ENCODE results near the gene VSTM2L.

VSTM2L gene

DNA sequence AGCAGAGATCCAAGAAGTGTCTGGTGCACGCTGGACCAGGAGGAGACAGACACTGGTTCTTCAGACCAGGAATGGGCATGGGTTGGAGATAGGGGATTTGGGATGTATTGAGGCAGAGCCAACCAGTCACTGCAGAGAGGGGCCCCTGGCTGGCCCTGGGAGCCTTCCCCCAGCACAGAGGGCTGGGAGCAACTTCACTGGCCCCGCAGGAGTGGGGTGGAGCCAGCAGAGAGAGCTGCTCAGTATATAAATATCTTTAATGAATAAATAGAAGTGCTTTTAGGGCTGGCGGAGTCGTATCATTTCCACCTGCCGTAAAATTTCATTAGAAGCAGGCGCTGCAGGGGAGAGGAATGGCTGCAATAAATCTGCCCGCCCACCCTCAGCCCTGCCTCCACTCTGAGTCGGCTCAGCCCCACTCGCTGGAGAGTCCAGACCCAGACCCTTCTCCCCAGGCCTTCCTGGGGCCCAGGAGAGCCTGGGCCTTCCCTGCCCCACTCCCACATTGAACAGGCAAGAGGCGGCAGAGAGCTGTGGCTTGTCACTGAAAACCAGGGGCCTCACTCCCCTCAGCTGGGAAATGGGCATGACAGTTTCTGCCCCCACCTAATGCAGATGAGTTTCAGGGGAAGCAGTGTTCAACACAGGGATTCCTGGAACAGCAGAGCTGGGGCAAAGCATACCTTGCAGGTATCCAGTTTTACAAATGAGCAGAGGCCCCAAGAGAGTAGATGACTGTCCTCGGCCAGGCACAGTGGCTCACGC lies 23.9 kb upstream of the VSTM2L start:
- in situ Hi-C loops (cut with MboI; ENCODE audit: low sequenced_read_pairs), result no loop called here

GRCh38 chr20:37879843-37880242 lies 23.1 kb upstream of the VSTM2L start:
- in situ Hi-C loops (cut with MboI; ENCODE audit: low sequenced_read_pairs), result no loop called here

DNA sequence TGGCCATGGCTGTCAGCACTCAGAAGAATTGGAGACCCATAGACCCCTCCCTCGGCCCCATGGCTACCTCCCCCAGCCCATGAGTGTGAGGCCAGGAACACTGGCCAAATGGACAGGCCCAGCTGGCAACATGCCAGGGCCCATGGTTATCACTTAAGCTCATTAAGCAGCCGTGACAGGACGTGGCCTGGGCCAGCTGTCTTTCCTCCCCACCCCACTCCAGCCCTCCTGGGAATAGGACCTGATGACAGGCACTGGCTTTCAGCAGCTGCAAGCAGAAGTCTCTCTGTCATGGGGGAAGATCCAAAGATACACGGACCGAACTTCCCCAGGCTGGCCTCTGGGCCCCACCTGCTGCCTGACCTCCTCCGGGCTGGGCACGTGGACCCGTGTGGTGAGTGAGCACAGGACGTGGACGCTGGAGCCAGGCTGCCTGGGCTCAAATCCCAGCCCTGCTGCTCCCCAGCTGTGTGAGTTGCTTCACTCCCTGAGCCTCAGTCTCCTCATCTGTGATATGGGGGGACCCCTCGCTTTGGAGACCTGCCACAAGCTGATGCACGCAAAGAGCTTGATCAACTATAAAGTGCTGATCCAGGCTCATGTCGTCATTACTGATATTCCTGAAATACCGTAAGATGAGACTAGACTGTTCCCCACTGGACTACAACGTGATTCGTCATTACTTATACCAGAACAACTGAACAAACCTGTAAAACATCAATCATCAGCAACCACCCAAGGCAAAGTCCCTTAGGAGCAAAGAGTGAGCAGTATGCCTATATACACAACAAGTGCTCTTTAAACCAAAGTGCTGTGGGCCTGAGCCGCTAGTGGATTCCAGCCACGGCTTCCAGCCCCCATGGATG lies 22.0 kb upstream of the VSTM2L start:
- in situ Hi-C loops (cut with MboI; ENCODE audit: low sequenced_read_pairs), result no loop called here

DNA sequence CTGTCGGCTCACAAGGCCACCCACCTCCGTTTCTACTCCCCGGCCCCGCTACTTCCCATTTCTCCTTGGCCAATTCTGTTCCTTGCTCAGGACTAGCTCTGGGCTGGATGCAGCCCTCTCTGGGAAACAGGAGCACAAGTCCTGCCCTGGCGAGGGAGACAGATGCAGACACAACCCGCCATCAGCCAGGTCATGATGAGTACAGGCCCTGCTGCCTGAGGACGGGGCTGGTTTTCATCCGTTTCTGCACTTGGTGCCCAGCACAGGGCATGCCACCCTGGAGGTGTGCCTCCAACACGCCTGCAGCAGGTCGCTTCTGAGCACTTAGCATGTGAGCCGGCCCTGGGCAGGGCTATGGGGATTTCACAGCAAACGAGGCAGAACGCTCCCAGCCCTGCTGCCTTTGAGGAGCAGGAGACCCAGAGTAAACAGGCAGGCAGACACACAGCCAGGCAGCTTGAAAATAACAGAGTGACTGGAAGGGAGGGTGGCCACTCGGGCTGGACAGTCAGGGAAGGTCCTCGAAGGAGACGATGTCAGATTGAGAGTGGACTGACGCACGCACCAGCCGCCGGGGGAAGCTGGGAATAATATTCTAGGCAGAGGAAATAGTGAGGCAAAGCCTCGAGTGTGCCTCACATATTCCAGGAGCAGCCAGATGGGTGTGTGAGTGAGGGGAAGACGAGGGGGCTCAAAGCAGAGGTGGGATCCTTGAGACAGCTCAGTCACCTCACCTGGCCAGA lies 21.2 kb upstream of the VSTM2L start:
- in situ Hi-C loops (cut with MboI; ENCODE audit: low sequenced_read_pairs), result no loop called here

DNA sequence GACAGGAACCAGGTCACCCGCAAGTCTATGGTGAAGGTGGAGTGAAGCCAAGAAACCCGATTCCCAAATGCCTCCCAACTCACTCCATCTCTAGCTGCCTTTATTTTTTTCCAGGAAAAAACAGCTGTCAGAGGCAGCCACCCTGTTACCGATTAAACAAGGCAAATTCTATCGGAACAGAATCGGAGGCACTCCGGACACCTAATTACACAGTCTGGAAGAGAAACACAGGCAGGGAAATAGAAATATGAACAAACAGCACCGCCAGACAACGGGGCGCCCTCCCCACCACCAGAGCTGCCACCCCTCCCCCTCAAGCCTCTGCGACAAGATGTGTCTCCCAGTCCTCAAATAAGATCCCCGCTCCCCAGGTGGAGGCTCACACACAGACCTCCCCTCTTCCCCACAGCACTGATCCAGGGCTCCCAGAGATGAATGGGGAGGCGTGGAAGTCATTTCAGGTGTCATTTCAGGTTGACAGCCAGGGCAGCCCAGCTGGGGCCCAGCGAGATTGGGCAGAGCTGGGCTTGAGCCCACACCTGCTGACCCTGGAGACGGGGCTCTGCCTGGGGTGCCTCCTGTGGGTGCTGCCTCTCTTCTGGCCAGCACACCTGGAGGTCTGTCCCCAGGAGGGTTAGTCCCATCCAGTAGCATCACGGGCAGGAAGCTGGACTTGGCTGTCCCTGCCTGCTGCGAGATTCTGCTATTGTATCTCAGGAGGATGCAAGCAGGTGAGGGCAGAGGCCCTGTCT lies 19.8 kb upstream of the VSTM2L start:
- in situ Hi-C loops (cut with MboI; ENCODE audit: low sequenced_read_pairs), result no loop called here

- in situ Hi-C loops (cut with MboI; ENCODE audit: low sequenced_read_pairs), result no loop called here
Observed at GRCh38 chr20:37885042-37885441, 17.9 kb upstream of the VSTM2L start.

- in situ Hi-C loops (cut with MboI; ENCODE audit: low sequenced_read_pairs), result no loop called here
Observed at GRCh38 chr20:37885593-37886503, 17.1 kb upstream of the VSTM2L start.

DNA sequence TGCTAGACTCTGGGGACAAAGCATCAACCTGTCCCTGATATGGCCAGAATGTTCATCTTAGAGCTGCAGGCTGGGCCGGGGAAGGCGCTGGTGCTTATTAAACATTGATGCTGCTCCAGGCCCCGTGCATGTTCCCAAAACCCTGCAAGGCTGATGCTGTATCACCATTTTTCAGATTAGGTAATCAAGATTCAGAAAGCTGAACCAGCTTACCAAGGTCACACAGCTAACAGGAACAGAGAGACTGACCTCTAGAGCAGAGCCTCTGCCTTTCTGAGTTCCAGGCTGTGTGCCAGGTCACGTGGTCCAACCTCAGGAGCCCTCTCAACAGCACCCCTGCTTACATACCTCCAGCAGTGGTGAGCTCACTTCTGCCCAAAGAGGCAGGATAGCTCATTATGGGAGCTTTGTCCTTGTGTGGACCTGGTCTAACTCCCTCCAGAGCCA lies 16.1 kb upstream of the VSTM2L start:
- in situ Hi-C loops (cut with MboI; ENCODE audit: low sequenced_read_pairs), result no loop called here

DNA sequence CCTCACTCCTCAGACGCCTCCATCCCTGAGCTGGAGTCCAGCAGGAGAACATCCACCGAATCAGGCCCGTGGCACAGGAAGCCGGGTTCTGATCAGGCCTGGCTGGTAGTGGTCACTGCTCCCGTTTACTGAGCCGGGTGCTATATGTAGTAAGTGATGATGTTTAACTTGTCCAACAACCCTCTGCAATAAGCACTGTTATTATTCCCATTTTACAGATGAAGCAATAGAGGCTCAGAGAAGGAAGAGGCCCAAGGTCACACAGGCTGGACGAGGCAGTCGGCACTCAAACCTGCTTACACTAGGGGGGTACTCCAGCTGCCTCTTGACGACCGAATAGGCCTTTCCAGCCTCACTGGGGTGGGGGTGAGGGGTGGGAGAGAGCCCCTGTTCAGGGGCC lies 14.3 kb upstream of the VSTM2L start:
- in situ Hi-C loops (cut with MboI; ENCODE audit: low sequenced_read_pairs), result no loop called here

- in situ Hi-C loops (cut with MboI; ENCODE audit: low sequenced_read_pairs), result no loop called here
Observed at GRCh38 chr20:37890108-37890507, 12.8 kb upstream of the VSTM2L start.

DNA sequence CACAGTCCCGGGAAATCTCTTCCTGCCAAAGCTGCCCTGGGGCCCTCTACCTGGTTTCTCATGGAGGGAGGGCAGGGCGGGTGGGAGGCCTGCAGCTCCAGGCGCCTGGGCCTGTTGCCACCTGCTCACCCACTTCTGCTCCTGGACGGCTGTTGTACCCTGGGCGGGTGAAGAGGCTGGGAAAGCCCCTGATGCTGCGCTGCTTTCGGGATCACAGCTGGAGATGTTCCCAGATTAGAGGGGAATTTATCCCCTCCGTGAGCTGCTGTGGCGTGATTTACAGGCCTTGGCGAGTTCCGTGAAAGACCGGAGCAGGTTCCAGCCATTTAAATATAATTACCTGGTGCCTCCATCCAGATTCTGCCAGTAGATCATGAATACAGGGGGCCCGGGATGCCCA lies 12.3 kb upstream of the VSTM2L start:
- in situ Hi-C loops (cut with MboI; ENCODE audit: low sequenced_read_pairs), result no loop called here

GRCh38 chr20:37892001-37892400 lies 10.9 kb upstream of the VSTM2L start:
- in situ Hi-C loops (cut with MboI; ENCODE audit: low sequenced_read_pairs), result no loop called here

DNA sequence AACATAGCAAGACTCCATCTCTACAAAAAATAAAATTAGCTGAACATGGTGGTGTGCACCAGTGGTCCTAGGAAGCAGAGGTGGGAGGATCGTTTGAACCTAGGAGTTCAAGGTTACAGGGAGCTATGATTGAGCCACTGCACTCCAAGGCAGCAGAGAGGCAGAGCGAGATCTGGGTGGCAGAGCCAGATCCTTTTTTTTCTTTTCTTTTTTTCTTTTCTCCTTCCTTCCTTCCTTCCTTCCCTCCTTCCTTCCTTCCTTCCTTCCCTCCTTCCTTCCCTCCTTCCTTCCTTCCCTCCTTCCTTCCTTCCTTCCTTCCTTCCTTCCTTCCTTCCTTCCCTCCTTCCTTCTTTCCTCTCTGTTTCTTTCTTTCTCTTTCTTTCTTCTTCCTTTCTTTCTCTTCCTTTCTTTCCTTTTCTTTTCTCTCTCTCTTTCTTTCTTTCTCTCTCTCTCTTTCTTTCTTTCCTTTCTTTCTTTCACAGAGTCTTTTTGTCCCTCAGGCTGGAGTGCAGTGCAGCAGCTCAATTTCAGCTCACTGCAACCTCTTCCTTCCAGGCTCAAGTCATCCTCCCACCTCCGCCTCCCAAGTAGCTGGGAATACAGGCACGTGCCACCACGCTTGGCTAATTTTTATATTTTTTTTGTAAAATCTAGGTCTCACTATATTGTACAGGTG lies 9.2 kb upstream of the VSTM2L start:
- in situ Hi-C loops (cut with MboI; ENCODE audit: low sequenced_read_pairs), result no loop called here

DNA sequence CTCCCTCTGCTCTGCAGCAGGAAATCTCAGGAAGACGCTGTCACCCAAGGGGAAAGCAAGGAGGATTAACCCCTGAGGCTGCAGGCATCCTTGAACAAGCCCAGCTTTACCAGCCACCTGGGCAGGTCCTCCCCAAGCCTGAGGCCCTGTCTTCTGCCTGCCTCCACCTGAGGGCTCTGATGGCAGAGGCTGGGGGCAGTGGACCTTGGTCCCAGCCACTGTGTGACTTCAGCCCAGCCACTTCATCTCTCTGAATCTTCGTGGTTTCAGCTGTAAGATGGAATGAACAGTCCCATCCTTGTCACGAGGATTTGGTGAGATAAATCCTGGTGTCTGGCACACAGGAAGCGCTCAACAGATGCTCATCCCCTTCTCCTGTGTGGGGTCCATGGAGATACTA lies 8.5 kb upstream of the VSTM2L start:
- in situ Hi-C loops (cut with MboI; ENCODE audit: low sequenced_read_pairs), result no loop called here

- in situ Hi-C loops (cut with MboI; ENCODE audit: low sequenced_read_pairs), result no loop called here
Observed at GRCh38 chr20:37895166-37895565, 7.8 kb upstream of the VSTM2L start.

- in situ Hi-C loops (cut with MboI; ENCODE audit: low sequenced_read_pairs), result no loop called here
Observed at GRCh38 chr20:37896932-37897548, 5.9 kb upstream of the VSTM2L start.

- in situ Hi-C loops (cut with MboI; ENCODE audit: low sequenced_read_pairs), result no loop called here
Observed at GRCh38 chr20:37898233-37899104, 4.5 kb upstream of the VSTM2L start.
